Measurements from ENCODE around the gene UNC93A.
A peak's percentile ranks its signal among the peaks of the same experiment; 100 is the strongest.
"Not testable (repeated sequence)": the region's sequence is repeated elsewhere in the genome, so short reads cannot be mapped to it uniquely, and the experiment has no call there.

The UNC93A gene

GRCh38 chr6:167272151-167272550 is 19.0 kb upstream of the UNC93A start:
- DNase-seq: no peak

GRCh38 chr6:167272696-167273379 is 18.3 kb upstream of the UNC93A start:
- no peak for DNase-seq

- no peak for DNase-seq
Observed at GRCh38 chr6:167274270-167274669, 16.8 kb upstream of the UNC93A start.

- DNase-seq: no peak
Observed at GRCh38 chr6:167275001-167275400, 16.1 kb upstream of the UNC93A start.

DNA sequence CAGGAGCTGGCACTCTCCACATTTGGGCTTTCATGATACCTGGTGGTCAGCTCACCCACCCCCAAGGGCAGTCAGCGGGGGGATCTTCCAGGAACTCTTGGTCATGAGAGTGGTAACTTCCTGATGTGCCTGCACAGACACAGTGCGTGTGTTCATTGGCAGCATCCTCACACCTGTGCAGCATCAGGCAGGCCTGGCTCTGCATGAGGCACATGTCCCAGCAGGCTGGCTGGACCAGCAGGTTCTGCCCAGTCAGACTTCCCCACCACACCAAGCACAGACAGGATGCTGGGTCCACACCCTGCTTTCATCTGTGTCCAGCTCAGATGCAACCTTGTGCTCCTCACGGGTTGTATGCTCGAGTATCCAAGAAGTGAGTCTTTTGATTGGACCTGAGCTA is 15.7 kb upstream of the UNC93A start:
- DNase-seq: no peak

DNA sequence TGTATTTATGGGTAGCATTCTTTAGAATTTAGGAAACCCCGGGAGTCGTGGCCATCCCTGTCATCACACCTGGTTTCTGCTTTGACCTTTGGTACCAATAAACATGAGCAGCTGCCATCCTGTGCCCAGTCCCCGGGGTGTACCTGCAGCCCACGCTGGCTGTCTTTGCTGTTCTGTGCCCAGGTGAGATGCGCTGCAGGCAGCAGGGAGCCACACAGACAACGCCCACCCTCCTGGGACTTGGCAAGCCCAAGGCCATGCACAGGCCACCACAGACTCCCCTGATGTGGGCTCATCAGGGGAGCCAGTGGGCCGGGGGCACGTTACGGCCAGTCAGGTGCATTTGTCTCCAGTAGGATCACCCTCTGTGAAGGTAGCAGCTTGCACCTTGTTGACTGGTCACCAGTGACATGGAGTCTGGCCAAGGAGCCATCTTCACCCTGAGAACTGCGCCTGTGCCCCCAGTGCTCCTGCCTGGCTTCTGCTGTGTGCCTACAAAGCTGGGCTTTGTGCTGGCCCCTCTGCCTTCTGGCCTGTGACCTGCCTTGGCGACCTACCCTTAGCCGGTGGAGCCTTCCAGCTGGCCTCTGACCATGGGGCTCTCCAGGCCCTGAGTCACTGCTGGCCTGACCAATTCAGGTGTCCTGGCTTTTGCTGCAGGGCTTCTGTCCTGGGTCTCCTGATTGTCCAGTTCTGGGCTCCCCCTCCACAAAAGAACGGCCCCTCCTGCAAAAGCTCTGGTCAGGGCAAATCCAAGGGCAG is 14.2 kb upstream of the UNC93A start:
- no peak for DNase-seq

- DNase-seq: not testable (repeated sequence)
Observed at GRCh38 chr6:167278173-167278940, 12.8 kb upstream of the UNC93A start.

GRCh38 chr6:167279766-167280446 is 11.2 kb upstream of the UNC93A start:
- peak; percentile 65 for DNase-seq

- not testable (repeated sequence) for DNase-seq
Observed at GRCh38 chr6:167280466-167280865, 10.6 kb upstream of the UNC93A start.

DNA sequence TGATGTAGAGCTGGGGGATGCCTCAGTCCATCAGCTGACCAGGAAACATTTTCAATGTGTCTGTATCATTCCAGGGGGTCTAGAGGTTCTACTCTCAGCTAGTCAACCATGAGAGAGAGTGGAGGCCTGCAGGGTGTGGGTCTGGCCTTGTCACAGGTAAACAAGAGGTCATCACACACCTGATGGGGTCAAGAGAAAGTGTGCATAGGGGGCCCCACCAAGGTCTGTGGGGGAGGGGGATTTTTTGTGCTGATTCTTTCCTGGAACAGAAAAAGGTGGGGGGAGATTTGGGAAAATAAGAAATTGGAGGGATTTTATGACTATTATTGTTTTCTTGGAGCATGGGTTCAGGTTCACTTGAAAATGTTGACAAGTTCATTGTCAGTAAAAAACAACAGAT is 8.9 kb upstream of the UNC93A start:
- DNase-seq: no peak

GRCh38 chr6:167284565-167284964 is 6.5 kb upstream of the UNC93A start:
- not testable (repeated sequence) for DNase-seq

DNA sequence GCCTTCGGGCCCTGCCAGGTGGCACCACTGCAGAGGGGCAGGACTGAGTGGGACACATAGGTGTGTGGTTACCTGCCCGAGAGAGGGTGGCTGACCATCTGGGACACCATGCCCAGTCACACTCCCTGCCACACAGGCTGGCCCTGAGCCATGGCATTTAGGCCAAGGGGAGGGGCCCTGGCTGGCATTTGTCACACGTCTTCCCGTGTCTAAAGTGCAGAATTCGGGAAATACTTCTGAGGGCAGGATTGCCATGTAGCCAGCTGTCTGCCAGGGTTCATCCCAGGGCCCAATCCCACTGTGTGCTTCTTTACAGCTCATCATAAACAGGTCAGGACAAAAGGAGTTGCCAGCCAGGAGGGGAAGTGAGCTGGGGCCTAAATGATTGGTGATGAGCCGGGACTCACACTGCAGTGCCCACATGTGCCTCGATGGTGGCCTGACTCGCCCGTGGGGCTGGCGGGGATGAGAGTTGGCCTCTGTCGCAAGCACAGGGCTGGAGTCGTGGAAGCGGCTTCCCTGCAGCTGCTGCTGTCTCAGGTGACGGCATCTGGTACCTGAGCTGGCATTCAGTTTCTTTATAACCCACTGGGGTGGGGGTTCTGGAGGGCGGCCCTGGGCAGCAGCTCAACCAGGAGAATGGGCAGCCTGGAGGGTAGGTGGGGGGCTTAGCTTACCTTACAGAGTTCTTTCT is 5.9 kb upstream of the UNC93A start:
- no peak for DNase-seq

GRCh38 chr6:167287513-167288048 is 3.5 kb upstream of the UNC93A start:
- no peak for DNase-seq

DNA sequence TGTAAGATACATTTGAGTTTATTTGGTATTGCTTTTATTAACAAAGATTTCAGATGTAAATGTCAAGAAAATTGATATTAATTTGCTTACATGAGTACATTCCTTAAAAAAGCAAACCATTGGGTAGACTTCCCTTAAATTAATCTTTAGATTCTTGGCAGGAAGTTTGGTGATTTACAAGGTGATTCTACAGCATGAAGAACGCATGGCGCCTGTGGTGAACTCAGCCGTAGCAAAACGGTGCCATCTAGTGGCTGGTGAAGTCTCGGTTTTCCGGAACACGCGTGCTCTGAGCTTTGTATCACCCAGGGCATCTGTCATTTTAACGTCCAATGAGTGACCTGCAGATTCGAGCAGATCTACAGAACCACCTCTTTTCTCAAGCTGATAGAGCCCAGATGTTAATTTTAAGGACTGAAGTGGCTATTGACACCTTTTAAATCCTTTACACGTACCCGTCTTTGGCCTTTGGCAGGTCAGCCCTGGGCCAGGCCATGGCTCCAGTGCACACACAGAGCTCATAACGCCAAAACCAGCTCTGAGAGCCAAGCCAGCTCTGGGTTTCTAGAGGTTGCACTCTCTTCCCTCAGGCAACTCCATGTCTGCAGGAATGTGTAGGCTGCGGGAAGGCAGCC is 2.4 kb upstream of the UNC93A start:
- peak; percentile 18 for DNase-seq

DNA sequence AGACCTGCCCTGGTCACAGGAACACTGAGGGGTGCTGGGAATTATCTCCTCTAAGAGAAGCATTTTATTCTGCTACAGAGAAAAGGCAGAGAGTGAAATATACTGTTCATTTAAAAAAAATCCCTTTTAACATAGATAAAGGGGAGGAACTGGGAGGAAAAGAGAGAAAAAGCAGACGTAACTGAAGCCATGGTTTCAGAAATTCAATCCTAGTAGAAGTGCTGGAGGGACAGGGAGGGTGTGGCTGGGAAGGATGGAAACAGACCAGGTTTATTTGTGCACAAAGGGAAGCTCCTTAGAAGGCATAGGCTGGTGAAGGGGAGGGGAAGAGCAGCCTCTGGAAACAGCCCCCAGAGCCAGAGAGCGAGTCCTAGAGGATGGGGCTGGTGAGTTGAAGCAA is 1.8 kb upstream of the UNC93A start:
- DNase-seq: not testable (repeated sequence)

DNA sequence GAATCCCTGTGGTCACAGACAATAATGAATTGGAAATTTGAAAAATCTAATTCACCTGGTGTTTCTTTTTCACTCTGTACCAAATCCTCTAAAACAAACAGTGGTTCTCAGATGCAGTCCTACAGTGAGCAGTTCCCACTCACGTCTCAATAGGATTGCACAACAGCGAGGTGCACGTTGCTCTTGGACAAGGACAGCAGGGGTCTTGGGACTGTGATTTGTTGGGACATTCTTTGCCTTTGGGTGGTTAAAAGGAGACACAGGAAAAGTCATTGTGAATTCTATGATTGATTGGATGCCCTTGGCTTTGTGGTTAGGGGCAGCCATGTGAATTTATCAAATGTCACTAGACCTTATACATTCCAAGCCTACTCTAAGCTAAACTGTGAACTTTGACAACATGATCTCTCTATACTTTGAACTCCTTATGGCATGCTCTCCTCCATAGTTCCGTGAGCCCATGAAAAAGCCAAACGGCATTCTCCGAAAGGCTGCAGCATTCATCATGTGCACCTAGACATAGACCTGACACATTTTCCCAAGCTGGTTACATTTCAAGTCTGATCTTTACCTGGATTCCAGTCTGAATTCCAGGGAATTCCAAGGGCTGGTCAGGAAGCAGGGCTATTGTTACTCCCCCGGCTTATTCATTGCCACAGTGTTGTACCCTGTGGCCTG is 647 bp downstream of the UNC93A start:
- no peak for DNase-seq

GRCh38 chr6:167292301-167293087 is 1.4 kb downstream of the UNC93A start:
- no peak for DNase-seq

GRCh38 chr6:167293088-167293589 is 2.0 kb downstream of the UNC93A start:
- DNase-seq: no peak

DNA sequence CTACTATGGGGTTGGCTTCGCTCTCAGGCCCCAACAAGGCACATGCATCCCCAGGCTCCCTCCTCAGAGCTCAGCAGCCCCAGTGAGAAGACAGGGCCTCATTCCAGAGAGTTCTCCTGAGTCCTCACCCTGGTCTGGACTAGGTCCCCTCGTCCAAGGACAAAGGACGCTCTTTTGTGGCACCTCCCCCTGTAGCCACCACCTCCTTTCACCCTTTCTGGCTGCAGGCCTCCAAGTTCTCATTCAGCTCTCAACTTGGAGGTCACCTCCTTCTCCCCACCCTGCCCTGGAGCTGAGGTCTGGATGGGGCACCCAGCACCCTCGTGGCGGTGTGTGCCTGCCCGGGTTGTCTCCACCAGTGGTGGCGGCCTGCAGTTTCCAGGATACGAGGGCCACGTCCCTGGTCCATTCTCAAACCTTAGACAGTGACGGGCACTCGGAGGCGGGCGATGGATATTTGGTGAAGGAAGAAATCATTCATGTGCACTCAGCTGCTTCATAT is 2.5 kb downstream of the UNC93A start:
- no peak for DNase-seq

- no peak for DNase-seq
Observed at GRCh38 chr6:167294241-167294640, 3.1 kb downstream of the UNC93A start.
